ENCODE results near the gene RAB34.

Gene RAB34

GRCh38 chr17:28682655-28683054 lies 35.0 kb downstream of the RAB34 start:
- Histone ChIP-seq H4K20me1 (ENCODE audit: insufficient read depth, low read length, poor library complexity, severe bottlenecking) (no peaks in the 10 kb centered on the region), H3K79me2 (ENCODE audit: insufficient read depth, low read length) (no peaks in the 10 kb centered on the region), H3K9ac (ENCODE audit: low read depth, low read length, poor library complexity, severe bottlenecking) (no peak overlapping the region), H3K4me2 (ENCODE audit: low read depth, low read length, poor library complexity, severe bottlenecking) (no peak overlapping the region), H3K9me2 (replicated peaks; ENCODE audit: low read depth, low read length) (no peaks in the 10 kb centered on the region), H3F3A (ENCODE audit: low read depth) (no peaks in the 10 kb centered on the region), H3K36me3 (ENCODE audit: insufficient read depth, low read length) (peaks cover 84% of the 10 kb centered on the region; the same call in 1 of the 2 replicates), H3K9me3 (ENCODE audit: insufficient read depth, low read depth, low read length) (no peaks in the 10 kb centered on the region), H2AFZ (ENCODE audit: low read length) (no peak overlapping the region), H3K4me3 (ENCODE audit: low read length, poor library complexity, severe bottlenecking) (no peak overlapping the region), H3K27me3 (ENCODE audit: insufficient read depth, low read length, poor library complexity, severe bottlenecking) (no peaks in the 10 kb centered on the region), H3K4me1 (ENCODE audit: insufficient read depth, low read length, poor library complexity, severe bottlenecking) (no peaks in the 10 kb centered on the region)
- TF ChIP-seq EZH2phosphoT487 (IDR thresholded peaks at IDR 0.05; ENCODE audit: borderline replicate concordance) (no peak), CTCF (conservative IDR thresholded peaks at IDR 0.05; ENCODE audit: low read length) (no peak)

- H3K4me1 ChIP-seq (ENCODE audit: insufficient read depth, low read length, poor library complexity, severe bottlenecking): no peaks in the 10 kb centered on the region
- H3K9ac ChIP-seq (ENCODE audit: low read depth, low read length, poor library complexity, severe bottlenecking): no peak overlapping the region
- H3F3A ChIP-seq (ENCODE audit: low read depth): no peaks in the 10 kb centered on the region
- H2AFZ ChIP-seq (ENCODE audit: low read length): no peak overlapping the region
- no peaks in the 10 kb centered on the region for H3K27me3 ChIP-seq (ENCODE audit: insufficient read depth, low read length, poor library complexity, severe bottlenecking)
- no peak overlapping the region for H3K4me3 ChIP-seq (ENCODE audit: low read length, poor library complexity, severe bottlenecking)
- H3K36me3 ChIP-seq (ENCODE audit: insufficient read depth, low read length): peaks cover 83% of the 10 kb centered on the region
- no peaks in the 10 kb centered on the region for H3K9me2 ChIP-seq (replicated peaks; ENCODE audit: low read depth, low read length)
- H4K20me1 ChIP-seq (ENCODE audit: insufficient read depth, low read length, poor library complexity, severe bottlenecking): no peaks in the 10 kb centered on the region
- H3K4me2 ChIP-seq (ENCODE audit: low read depth, low read length, poor library complexity, severe bottlenecking): no peak overlapping the region
- H3K9me3 ChIP-seq (ENCODE audit: insufficient read depth, low read depth, low read length): no peaks in the 10 kb centered on the region
- peak; percentile 50 for TF ChIP-seq CTCF (conservative IDR thresholded peaks at IDR 0.05; ENCODE audit: low read length)
- TF ChIP-seq EZH2phosphoT487 (IDR thresholded peaks at IDR 0.05; ENCODE audit: borderline replicate concordance): no peak
- H3K79me2 ChIP-seq (ENCODE audit: insufficient read depth, low read length): no peaks in the 10 kb centered on the region
Observed at GRCh38 chr17:28675980-28676379, 41.7 kb downstream of the RAB34 start.

- H3K4me3 ChIP-seq (ENCODE audit: low read length, poor library complexity, severe bottlenecking): no peak overlapping the region
- H3K36me3 ChIP-seq (ENCODE audit: insufficient read depth, low read length): peaks cover 83% of the 10 kb centered on the region
- H3K9me2 ChIP-seq (replicated peaks; ENCODE audit: low read depth, low read length): no peaks in the 10 kb centered on the region
Observed at GRCh38 chr17:28675490-28675889, 42.2 kb downstream of the RAB34 start.

More at GRCh38 chr17:28675490-28675889, 42.2 kb downstream of the RAB34 start:
- Histone ChIP-seq H2AFZ (ENCODE audit: low read length) (no peak overlapping the region), H4K20me1 (ENCODE audit: insufficient read depth, low read length, poor library complexity, severe bottlenecking) (no peaks in the 10 kb centered on the region), H3K4me1 (ENCODE audit: insufficient read depth, low read length, poor library complexity, severe bottlenecking) (no peaks in the 10 kb centered on the region), H3K9ac (ENCODE audit: low read depth, low read length, poor library complexity, severe bottlenecking) (no peak overlapping the region), H3K79me2 (ENCODE audit: insufficient read depth, low read length) (no peaks in the 10 kb centered on the region), H3K27me3 (ENCODE audit: insufficient read depth, low read length, poor library complexity, severe bottlenecking) (no peaks in the 10 kb centered on the region), H3K4me2 (ENCODE audit: low read depth, low read length, poor library complexity, severe bottlenecking) (no peak overlapping the region), H3K9me3 (ENCODE audit: insufficient read depth, low read depth, low read length) (no peaks in the 10 kb centered on the region), H3F3A (ENCODE audit: low read depth) (no peaks in the 10 kb centered on the region)
- TF ChIP-seq EZH2phosphoT487 (IDR thresholded peaks at IDR 0.05; ENCODE audit: borderline replicate concordance) (no peak), CTCF (conservative IDR thresholded peaks at IDR 0.05; ENCODE audit: low read length) (no peak)
